Urinary bladder (tissue), 4 donors: Measurements from ENCODE around the gene RAC2. TPM values are rescaled to one million over a fixed set of nuclear protein-coding genes. Genes with fewer than 3 reads are reported as not detected.

Experiments used
- DNase-seq: peaks from one replicate; pipeline ENCODE4 v3.0.0-alpha.2; 2015; ENCODE audit errors: extremely low spot score
- H3K27ac ChIP-seq: one replicate; pipeline ENCODE4 v1.5.1; 2013; ENCODE audit warnings: low read depth, mild to moderate bottlenecking, moderate library complexity
- H3K36me3 ChIP-seq: one replicate; pipeline ENCODE4 v1.6.1; 2013; ENCODE audit warnings: mild to moderate bottlenecking, moderate library complexity; ENCODE audit not compliant: insufficient read depth
- H3K4me1 ChIP-seq: one replicate; pipeline ENCODE4 v1.6.1; 2013; ENCODE audit warnings: mild to moderate bottlenecking, moderate library complexity; ENCODE audit not compliant: insufficient read depth
- H3K4me3 ChIP-seq: one replicate; pipeline ENCODE4 v1.5.1; 2013; ENCODE audit warnings: low read depth, low read length
- whole genome bisulfite sequencing: extraction: QIAGEN DNeasy Blood & Tissue Kit; methylation state at CpG from one replicate; pipeline ENCODE4 v1.1.7; 2013; 5-methylcytosine and 5-hydroxymethylcytosine counted together
- polyA plus RNA-seq: library from polyadenylated mRNA; stranded (reverse); fragments of 200-250 nt; gene quantifications from one replicate; pipeline ENCODE4 v1.2.3, GENCODE V29; 2013
- total RNA-seq: library from RNA; depleted of rRNA; stranded (reverse); fragments of >200 nt; gene quantifications from one replicate; pipeline ENCODE4 v1.2.3, GENCODE V29; 2014
- donor health status: healthy with polysubstance abuse.
- donor health status: healthy.

The RAC2 gene
- total and polyA plus RNA-seq, 2 donors, result 3.2 to 17.4 TPM

GRCh38 chr22:37220543-37220981 lies 23.5 kb downstream of the RAC2 start:
- no peaks in the 10 kb centered on the region for H3K36me3 ChIP-seq
- H3K27ac ChIP-seq, result no peak overlapping the region
- DNase-seq, result no peak
- no peak overlapping the region for H3K4me3 ChIP-seq
- H3K4me1 ChIP-seq, result no peaks in the 10 kb centered on the region
- 52% methylated on average over 4 of the region's 4 CpGs for WGBS

- no peaks in the 10 kb centered on the region for H3K4me1 ChIP-seq
- 85% methylated on average over 6 of the region's 6 CpGs for WGBS
- H3K36me3 ChIP-seq, result no peaks in the 10 kb centered on the region
- no peak for DNase-seq
- H3K4me3 ChIP-seq, result no peak overlapping the region
- H3K27ac ChIP-seq, result no peak overlapping the region
These were observed 24.5 kb downstream of the RAC2 start for GRCh38 chr22:37219533-37219932.

DNA sequence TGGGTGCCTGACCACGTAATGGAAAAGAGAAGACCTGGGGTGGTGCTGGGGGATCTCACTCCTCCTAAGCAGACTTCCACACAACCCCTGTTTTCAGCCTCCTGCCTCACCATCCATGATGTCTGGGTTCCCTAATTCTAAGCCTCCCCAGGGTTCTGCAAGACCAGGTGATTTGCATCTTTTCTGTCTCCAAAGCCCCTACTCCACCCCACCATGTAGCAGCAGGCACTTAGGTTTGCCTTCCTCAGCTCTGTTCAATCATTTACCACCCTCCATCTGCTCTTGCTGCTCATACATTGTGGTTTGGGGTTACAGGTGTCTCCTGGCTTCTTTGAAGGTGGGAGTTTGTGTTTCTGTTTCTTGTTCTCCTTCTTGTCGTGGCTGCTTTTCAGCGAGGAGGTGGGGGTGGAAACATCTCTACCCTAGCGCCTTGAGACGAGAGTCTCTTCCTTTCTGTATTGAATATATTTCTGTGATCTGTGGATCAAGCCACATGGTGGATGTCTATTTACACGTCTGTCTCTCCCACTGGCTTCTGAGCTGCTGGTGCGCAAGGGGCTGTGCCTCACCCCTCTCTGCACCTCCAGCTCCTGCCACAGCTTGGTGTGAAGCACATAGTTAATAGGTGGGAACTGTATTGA lies 25.2 kb downstream of the RAC2 start:
- Histone ChIP-seq H3K4me3 (no peak overlapping the region), H3K36me3 (no peaks in the 10 kb centered on the region), H3K4me1 (no peaks in the 10 kb centered on the region), H3K27ac (no peak overlapping the region)
- 51% methylated on average over 7 of the region's 7 CpGs for WGBS
- no peak for DNase-seq

GRCh38 chr22:37218399-37218770 lies 25.7 kb downstream of the RAC2 start:
- WGBS, result 83% methylated on average over 6 of the region's 6 CpGs
- H3K27ac ChIP-seq, result no peak overlapping the region
- H3K4me1 ChIP-seq, result no peaks in the 10 kb centered on the region
- no peak overlapping the region for H3K4me3 ChIP-seq
- no peak for DNase-seq
- H3K36me3 ChIP-seq, result no peaks in the 10 kb centered on the region

DNA sequence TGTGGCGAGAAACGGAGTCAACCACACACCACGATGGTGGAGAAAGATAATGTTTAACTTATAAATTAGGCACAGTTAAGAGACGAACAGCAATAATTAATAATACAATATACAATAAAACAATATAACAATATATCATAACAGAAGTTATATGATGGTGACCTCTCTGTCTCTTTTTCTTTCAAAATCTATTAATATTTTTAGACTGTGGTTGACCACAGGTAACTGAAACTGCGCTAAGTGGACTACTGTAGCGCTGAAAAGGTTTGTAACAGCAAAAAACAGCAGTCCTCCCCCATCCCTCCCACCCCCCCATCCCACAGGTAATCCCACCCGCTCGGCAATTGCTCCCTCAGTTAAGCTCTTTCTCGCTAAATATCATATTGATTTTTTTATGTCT lies 28.2 kb downstream of the RAC2 start:
- DNase-seq, result no peak
- WGBS, result 81% methylated on average over 9 of the region's 9 CpGs
- Histone ChIP-seq H3K4me1 (no peaks in the 10 kb centered on the region), H3K36me3 (no peaks in the 10 kb centered on the region), H3K4me3 (no peak overlapping the region), H3K27ac (no peak overlapping the region)

DNA sequence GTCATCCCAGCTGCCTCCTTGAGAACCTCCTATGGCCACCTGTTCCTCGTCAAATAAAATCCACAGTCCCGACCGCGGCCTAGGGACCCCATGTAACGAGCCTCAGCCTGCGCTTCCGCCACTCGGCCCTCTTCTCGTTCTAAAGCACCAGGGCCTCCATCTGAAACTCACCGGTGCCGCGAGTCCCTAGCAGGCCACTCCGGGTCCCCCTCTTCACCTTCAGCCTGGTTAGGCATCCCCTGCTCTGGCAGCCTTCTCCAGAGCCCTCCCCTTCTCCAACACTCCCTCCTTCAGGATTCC lies 29.4 kb downstream of the RAC2 start:
- Histone ChIP-seq H3K4me3 (no peak overlapping the region), H3K27ac (no peak overlapping the region), H3K4me1 (no peaks in the 10 kb centered on the region), H3K36me3 (no peaks in the 10 kb centered on the region)
- DNase-seq, result no peak
- 60% methylated on average over 13 of the region's 13 CpGs for WGBS

- Histone ChIP-seq H3K27ac (no peak overlapping the region), H3K4me3 (no peak overlapping the region), H3K4me1 (no peaks in the 10 kb centered on the region), H3K36me3 (no peaks in the 10 kb centered on the region)
- WGBS, result 83% methylated on average over 13 of the region's 13 CpGs
- DNase-seq, result no peak
These were observed 29.9 kb downstream of the RAC2 start for GRCh38 chr22:37213941-37214730.

DNA sequence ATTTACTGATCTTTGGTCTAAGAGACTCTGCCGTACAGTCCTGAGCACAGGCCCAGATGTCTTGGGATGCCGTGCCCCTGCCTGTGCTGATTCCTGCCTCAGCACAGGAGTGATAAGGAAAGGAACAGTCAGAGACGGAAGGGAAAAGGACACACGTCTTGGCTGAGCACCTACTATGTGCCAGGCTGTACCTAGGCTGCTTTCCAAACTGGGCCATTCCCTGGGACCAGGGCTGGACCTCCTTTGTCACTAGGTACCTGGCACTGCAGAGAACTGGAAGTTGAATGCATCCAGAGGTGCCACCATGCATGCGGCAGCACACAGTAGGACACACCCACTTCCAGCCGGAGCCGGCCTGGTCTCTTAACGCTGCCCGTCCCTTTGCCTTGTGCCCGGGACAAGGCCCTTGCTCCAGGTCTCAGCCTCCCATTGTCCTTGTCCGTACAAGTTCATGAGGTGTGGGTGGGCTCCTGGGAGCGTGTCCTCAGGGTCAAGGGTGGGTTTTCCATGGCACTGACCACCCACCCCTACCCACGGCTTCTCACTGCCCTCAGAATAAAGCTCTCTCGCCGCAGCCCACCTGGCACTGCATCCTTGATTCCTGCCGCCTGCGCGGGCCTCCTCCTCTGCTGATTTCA lies 30.7 kb downstream of the RAC2 start:
- Histone ChIP-seq H3K27ac (no peak overlapping the region), H3K36me3 (no peaks in the 10 kb centered on the region), H3K4me1 (no peaks in the 10 kb centered on the region), H3K4me3 (no peak overlapping the region)
- DNase-seq, result no peak
- 94% methylated on average over 18 of the region's 18 CpGs for WGBS

- no peaks in the 10 kb centered on the region for H3K36me3 ChIP-seq
- H3K4me3 ChIP-seq, result no peak within 1 kb of the TSS
- 34% methylated on average over 23 of the region's 23 CpGs for WGBS
- no peak within 1 kb of the TSS for H3K27ac ChIP-seq
- H3K4me1 ChIP-seq, result no peaks in the 10 kb centered on the region
- no peak for DNase-seq
These were observed 31.7 kb downstream of the RAC2 start, which contains the start of gene SSTR3 for GRCh38 chr22:37212174-37212906. TSS of gene SSTR3 (minus strand) at chr22:37212477. CDS start at chr22:37207803, 4,674 bp downstream.

DNA sequence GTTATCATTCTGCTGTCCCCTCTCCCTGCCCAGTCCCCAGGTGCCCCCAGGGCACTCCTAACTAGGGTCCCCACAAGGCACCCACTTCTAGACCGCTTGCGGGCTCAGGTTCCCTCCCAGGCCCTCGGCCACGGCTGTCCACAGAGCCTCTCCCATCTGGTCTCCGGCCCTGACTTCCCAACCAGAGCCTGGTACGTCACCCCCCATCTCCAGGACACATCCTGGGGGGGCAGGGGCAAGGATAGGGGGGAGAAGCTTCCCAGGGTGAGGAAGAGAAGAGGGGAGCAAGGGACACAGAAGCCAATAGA lies 32.2 kb downstream of the RAC2 start:
- DNase-seq, result no peak
- H3K27ac ChIP-seq, result no peak overlapping the region

DNA sequence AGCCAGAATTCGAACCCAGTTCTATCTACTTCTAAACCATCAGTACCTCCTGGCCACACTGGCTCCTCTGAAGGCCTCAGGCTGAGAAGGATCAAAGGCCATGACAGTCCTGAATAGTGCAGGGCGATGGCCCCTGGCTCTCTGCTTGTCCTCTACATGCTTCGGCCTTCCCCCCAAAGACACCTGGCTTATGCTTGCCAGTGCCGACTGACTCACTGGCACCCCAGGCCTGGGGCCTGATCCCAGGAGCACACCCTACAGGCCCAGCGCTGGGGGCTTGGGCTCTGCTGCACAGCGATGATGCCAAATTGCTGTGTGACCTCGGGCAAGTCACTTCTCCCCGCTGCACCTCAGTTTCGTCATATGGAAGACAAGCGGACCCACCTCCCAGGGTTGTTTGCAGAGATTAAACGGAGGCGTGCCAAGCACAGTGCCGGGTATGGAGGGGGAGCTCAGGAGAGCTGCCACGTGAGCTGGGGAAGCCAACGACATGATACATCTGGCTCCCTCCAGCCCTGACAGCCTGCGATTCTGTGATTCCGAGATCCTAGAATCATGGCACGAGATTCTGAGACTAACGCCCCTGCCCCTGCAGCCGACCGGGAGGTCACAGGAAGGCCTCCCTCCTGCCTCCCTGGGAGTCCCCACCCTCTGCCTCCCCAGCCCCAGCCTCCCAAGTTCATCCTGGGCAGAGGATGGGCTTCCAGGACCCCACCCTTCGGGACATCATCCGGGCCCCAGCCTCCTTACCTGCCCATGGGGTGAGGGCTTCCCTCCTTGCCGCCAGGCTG lies 32.8 kb downstream of the RAC2 start:
- no peak for DNase-seq
- Histone ChIP-seq H3K4me3 (no peak overlapping the region), H3K4me1 (no peaks in the 10 kb centered on the region), H3K27ac (no peak overlapping the region), H3K36me3 (no peaks in the 10 kb centered on the region)
- 71% methylated on average over 24 of the region's 24 CpGs for WGBS

More for the DNA sequence above, 32.2 kb downstream of the RAC2 start:
- no peaks in the 10 kb centered on the region for H3K4me1 ChIP-seq
- H3K4me3 ChIP-seq, result no peak overlapping the region
- H3K36me3 ChIP-seq, result no peaks in the 10 kb centered on the region
- 74% methylated on average over 6 of the region's 6 CpGs for WGBS

- no peak overlapping the region for H3K27ac ChIP-seq
- 75% methylated on average over 15 of the region's 15 CpGs for WGBS
- no peaks in the 10 kb centered on the region for H3K36me3 ChIP-seq
- no peak overlapping the region for H3K4me3 ChIP-seq
- DNase-seq, result no peak
- H3K4me1 ChIP-seq, result no peaks in the 10 kb centered on the region
These were observed 33.8 kb downstream of the RAC2 start for GRCh38 chr22:37210041-37210803.
